Activated CD4-positive, alpha-beta memory T cell treated with anti-CD3 and anti-CD28 coated beads, Interleukin-2, amount 10 ng/mL, durations not matched to agents 7 days and 5 days (primary cell): ENCODE data around the gene CCDC171. TPM values are rescaled to one million over a fixed set of nuclear protein-coding genes. Genes with fewer than 3 reads are reported as not detected.

Experiments used
- CTCF ChIA-PET: fragments of 350-600 bp; sonication (Branson Sonifier 250); formaldehyde crosslinking; loops from one replicate; lab custom pipeline; 2021; ENCODE audit warnings: antibody characterized with exemption, inconsistent platforms; lab: Charles Lee
- POLR2A ChIA-PET: fragments of 350-600 bp; sonication (Branson Sonifier 250); formaldehyde crosslinking; loops from one replicate; lab custom pipeline; 2021; ENCODE audit warnings: antibody characterized with exemption; lab: Charles Lee
- DNase-seq: peaks from one replicate; pipeline ENCODE4 v3.0.0-alpha.2; 2020
- H3K27ac Mint-ChIP-seq: one replicate; pipeline ENCODE4 v1.8.0; 2021; ENCODE audit warnings: mild to moderate bottlenecking, mixed read lengths
- H3K27me3 Mint-ChIP-seq: one replicate; pipeline ENCODE4 v1.8.0; 2021; ENCODE audit warnings: mixed read lengths
- H3K36me3 Mint-ChIP-seq: one replicate; pipeline ENCODE4 v1.8.0; 2021; ENCODE audit warnings: low read depth, mixed read lengths
- H3K4me1 Mint-ChIP-seq: one replicate; pipeline ENCODE4 v1.8.0; 2021; ENCODE audit warnings: mixed read lengths
- H3K4me3 Mint-ChIP-seq: one replicate; pipeline ENCODE4 v1.8.0; 2021; ENCODE audit warnings: mild to moderate bottlenecking, mixed read lengths
- H3K9me3 Mint-ChIP-seq: one replicate; pipeline ENCODE4 v1.8.0; 2021; ENCODE audit warnings: mixed read lengths
- total RNA-seq, 2 experiments: library from RNA; stranded (reverse); gene quantifications; one replicate each; pipeline ENCODE4 v1.2.3, GENCODE V29; 2021

CCDC171 gene
- total RNA-seq, 2 experiments from 2014 or later: 2.1 to 2.5 TPM

DNA sequence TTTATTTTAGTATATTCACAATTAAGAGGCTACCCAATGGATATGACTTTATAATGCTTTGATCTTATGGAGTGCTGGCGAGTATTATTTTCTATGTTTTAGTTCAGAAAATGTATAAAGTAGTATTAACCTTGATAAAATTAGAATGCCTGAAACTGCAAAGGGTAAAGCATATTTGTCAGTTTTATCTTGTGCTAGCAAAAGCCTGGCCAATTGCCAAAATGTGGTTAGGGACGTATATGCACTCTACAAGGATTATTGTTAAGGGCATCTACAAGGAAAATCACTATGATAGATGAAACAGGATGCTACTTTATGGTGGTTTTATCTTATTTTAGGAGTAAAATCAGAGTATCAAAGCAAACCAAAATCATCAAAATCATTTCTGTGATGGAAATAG is 281.7 kb downstream of the CCDC171 start:
- POLR2A ChIA-PET: no interaction called here
- Mint-ChIP-seq H3K27ac (no peak overlapping the region), H3K36me3 (no peaks in the 10 kb centered on the region), H3K4me1 (no peaks in the 10 kb centered on the region), H3K27me3 (no peaks in the 10 kb centered on the region), H3K9me3 (no peaks in the 10 kb centered on the region), H3K4me3 (no peak overlapping the region)
- CTCF ChIA-PET: interaction anchor here (1.3 kb wide), 1 partner anchor 8 kb away, joined by 3 read pairs; no protein-coding TSS in a partner anchor
- no peak for DNase-seq

GRCh38 chr9:15837079-15837679 is 284.3 kb downstream of the CCDC171 start:
- H3K27me3 Mint-ChIP-seq: no peaks in the 10 kb centered on the region
- no peak for DNase-seq
- no peaks in the 10 kb centered on the region for H3K4me1 Mint-ChIP-seq
- no peaks in the 10 kb centered on the region for H3K36me3 Mint-ChIP-seq
- no peaks in the 10 kb centered on the region for H3K9me3 Mint-ChIP-seq
- H3K27ac Mint-ChIP-seq: no peak overlapping the region
- CTCF ChIA-PET: interaction anchor here (0.6 kb wide), 1 partner anchor 41 kb away, joined by 3 read pairs; no protein-coding TSS in a partner anchor
- H3K4me3 Mint-ChIP-seq: no peak overlapping the region
- POLR2A ChIA-PET: no interaction called here

DNA sequence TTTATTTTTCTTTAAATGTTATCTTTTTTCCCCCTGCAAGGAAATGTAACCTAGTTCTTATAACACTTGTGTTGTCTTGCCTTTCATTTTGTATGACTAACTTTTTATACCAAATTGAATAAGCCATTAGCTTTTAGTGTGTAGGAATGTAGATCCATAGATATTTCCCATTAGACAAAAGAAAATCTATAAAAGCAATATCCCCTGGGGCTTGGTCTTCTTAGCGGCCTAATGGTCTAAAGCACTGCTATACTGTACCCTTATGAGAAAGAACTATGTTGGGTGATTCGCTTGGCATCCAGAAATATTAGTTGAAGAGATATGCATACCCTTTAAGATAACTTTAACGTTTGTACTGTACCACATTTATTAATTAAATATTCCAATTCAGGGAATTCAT is 289.2 kb downstream of the CCDC171 start:
- no peak for DNase-seq
- CTCF ChIA-PET: no interaction called here
- Mint-ChIP-seq H3K4me1 (no peaks in the 10 kb centered on the region), H3K27ac (no peak overlapping the region), H3K9me3 (no peaks in the 10 kb centered on the region), H3K4me3 (no peak overlapping the region), H3K36me3 (no peaks in the 10 kb centered on the region), H3K27me3 (no peaks in the 10 kb centered on the region)
- POLR2A ChIA-PET: no interaction called here

DNA sequence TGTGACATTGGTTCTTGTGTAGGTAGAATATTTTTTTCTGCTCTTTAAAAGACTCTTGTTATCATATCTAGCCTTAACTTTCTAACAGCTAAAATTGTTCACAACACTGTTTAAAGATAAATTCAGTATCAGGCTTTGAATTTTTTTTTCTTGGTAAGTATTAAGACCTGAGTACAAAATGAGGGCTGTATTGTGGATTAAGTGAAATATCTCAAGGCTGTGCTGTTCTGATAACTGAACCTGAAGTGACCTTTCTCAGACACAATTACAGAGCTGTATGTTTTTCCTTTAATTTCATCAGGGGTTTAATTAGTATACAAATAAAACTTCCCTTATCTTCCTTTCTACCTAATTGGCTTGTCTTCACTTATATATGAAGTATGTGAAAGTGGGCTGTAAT is 290.5 kb downstream of the CCDC171 start:
- H3K27me3 Mint-ChIP-seq: no peaks in the 10 kb centered on the region
- CTCF ChIA-PET: no interaction called here
- no peak overlapping the region for H3K27ac Mint-ChIP-seq
- DNase-seq: no peak
- no peaks in the 10 kb centered on the region for H3K4me1 Mint-ChIP-seq
- no peaks in the 10 kb centered on the region for H3K9me3 Mint-ChIP-seq
- POLR2A ChIA-PET: no interaction called here
- H3K36me3 Mint-ChIP-seq: no peaks in the 10 kb centered on the region
- H3K4me3 Mint-ChIP-seq: no peak overlapping the region

DNA sequence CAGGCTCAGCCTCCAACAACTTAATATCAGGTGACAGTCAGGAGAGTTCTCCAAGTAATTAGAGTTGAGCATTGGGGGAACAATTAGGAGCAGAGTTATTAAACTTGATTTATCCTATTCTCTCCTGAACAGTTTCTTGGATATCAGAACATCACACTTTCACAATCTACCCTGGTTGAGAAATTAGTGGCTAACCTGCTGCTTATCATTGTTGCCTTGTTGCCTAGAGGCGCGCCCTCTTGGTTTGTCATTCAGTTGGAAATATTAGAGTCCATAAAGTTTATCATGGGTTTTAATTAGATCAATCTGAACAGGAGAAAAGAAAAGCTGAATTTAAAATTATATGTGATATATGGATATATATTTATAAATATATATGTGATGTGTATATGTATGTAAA is 291.1 kb downstream of the CCDC171 start:
- Mint-ChIP-seq H3K36me3 (no peaks in the 10 kb centered on the region), H3K27me3 (no peaks in the 10 kb centered on the region), H3K27ac (no peak overlapping the region), H3K4me3 (no peak overlapping the region), H3K9me3 (no peaks in the 10 kb centered on the region), H3K4me1 (no peaks in the 10 kb centered on the region)
- DNase-seq: no peak
- ChIA-PET POLR2A (no interaction called here), CTCF (no interaction called here)

GRCh38 chr9:15846611-15847010 is 293.8 kb downstream of the CCDC171 start:
- H3K9me3 Mint-ChIP-seq: no peaks in the 10 kb centered on the region
- no peak overlapping the region for H3K4me3 Mint-ChIP-seq
- no peak overlapping the region for H3K27ac Mint-ChIP-seq
- ChIA-PET CTCF (no interaction called here), POLR2A (no interaction called here)
- no peak for DNase-seq
- H3K27me3 Mint-ChIP-seq: no peaks in the 10 kb centered on the region
- H3K4me1 Mint-ChIP-seq: no peaks in the 10 kb centered on the region
- no peaks in the 10 kb centered on the region for H3K36me3 Mint-ChIP-seq

DNA sequence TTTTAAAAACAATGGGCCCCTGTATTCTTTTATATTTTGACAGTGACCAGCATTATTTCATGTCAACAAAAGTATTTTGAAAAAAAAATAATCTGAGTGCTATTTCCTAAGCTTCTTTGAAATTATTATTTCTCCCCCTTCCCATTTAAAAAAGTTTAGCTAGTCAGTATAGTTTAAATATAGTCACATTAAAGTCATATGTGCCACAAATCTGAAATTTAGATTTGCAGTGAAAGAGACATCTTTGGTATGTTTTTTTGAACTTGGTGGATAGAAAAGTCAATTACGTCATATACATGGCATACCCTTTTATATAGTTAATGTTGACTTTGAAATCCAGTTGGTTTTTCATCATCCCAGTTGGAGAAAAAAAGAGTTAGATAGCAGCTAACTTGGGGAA is 297.0 kb downstream of the CCDC171 start:
- H3K27me3 Mint-ChIP-seq: no peaks in the 10 kb centered on the region
- no peak overlapping the region for H3K4me3 Mint-ChIP-seq
- no peak for DNase-seq
- H3K36me3 Mint-ChIP-seq: no peaks in the 10 kb centered on the region
- no peaks in the 10 kb centered on the region for H3K4me1 Mint-ChIP-seq
- H3K27ac Mint-ChIP-seq: no peak overlapping the region
- H3K9me3 Mint-ChIP-seq: no peaks in the 10 kb centered on the region
- CTCF ChIA-PET: no interaction called here
- POLR2A ChIA-PET: no interaction called here

GRCh38 chr9:15851766-15852165 is 298.9 kb downstream of the CCDC171 start:
- Mint-ChIP-seq H3K4me1 (no peaks in the 10 kb centered on the region), H3K9me3 (no peaks in the 10 kb centered on the region), H3K36me3 (no peaks in the 10 kb centered on the region), H3K27ac (no peak overlapping the region), H3K27me3 (no peaks in the 10 kb centered on the region), H3K4me3 (no peak overlapping the region)
- ChIA-PET POLR2A (no interaction called here), CTCF (no interaction called here)
- DNase-seq: no peak

DNA sequence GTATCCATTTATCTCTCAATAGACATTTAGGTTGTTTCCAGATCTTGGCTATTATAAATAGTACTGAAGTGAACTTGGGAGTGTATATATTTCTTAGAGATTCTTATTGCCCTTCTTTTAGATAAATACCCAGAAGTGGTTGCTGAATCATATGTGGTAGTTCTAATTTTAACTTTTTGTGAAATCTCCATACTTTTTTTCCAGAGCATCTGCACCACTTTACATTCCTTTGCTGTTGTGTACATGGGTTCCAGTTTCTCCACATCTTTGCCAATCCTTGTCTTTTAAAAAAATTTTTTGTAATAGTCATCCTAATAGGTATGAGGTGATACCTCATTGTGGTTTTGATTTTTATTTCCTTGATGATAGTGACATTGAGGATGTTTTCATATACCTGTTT is 303.7 kb downstream of the CCDC171 start:
- ChIA-PET POLR2A (no interaction called here), CTCF (no interaction called here)
- H3K27me3 Mint-ChIP-seq: no peaks in the 10 kb centered on the region

GRCh38 chr9:15867334-15867733 is 314.5 kb downstream of the CCDC171 start:
- ChIA-PET POLR2A (no interaction called here), CTCF (no interaction called here)
- H3K27me3 Mint-ChIP-seq: no peaks in the 10 kb centered on the region
- H3K36me3 Mint-ChIP-seq: no peaks in the 10 kb centered on the region
- no peak overlapping the region for H3K27ac Mint-ChIP-seq
- H3K4me3 Mint-ChIP-seq: no peak overlapping the region
- H3K9me3 Mint-ChIP-seq: no peaks in the 10 kb centered on the region
- no peak for DNase-seq
- H3K4me1 Mint-ChIP-seq: no peaks in the 10 kb centered on the region

More for the DNA sequence above, 303.7 kb downstream of the CCDC171 start:
- H3K9me3 Mint-ChIP-seq: no peaks in the 10 kb centered on the region
- no peaks in the 10 kb centered on the region for H3K36me3 Mint-ChIP-seq
- H3K27ac Mint-ChIP-seq: no peak overlapping the region
- H3K4me3 Mint-ChIP-seq: no peak overlapping the region
- DNase-seq: no peak
- no peaks in the 10 kb centered on the region for H3K4me1 Mint-ChIP-seq

GRCh38 chr9:15867988-15868387 is 315.1 kb downstream of the CCDC171 start:
- CTCF ChIA-PET: no interaction called here
- no peak for DNase-seq
- Mint-ChIP-seq H3K36me3 (no peaks in the 10 kb centered on the region), H3K27me3 (no peaks in the 10 kb centered on the region), H3K4me1 (no peaks in the 10 kb centered on the region), H3K9me3 (no peaks in the 10 kb centered on the region), H3K27ac (no peak overlapping the region), H3K4me3 (no peak overlapping the region)
- POLR2A ChIA-PET: no interaction called here

DNA sequence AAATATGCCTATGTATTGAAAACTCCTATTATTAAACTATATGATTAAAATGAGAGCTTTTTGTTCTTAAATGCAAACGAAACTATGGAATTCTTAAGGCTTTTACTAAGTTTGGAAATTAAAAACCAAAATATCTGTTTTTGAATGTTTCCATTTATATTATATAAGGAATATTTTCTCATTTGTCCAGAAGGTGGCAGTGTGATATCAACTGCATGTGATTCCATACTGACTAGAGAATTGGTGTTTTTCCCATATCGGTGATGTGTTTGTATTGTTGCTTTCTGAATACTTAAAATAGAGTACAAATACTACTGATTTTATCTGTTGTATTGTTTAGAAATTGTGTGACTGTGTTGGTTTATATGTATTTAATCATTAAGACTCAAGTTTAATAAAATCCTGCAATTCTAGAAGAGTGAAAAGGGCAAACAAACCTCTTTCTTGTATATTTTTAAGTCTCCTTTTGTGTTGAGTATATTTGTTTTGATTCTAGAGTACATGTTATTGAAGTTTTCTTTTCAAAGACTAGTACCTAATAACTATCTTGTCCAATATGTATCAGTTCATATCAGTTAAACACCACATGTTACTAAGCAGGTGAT is 320.8 kb downstream of the CCDC171 start:
- Mint-ChIP-seq H3K27me3 (no peaks in the 10 kb centered on the region), H3K9me3 (no peaks in the 10 kb centered on the region), H3K4me3 (no peak overlapping the region), H3K36me3 (no peaks in the 10 kb centered on the region), H3K4me1 (no peaks in the 10 kb centered on the region), H3K27ac (no peak overlapping the region)
- POLR2A ChIA-PET: no interaction called here
- CTCF ChIA-PET: interaction anchor here (1.3 kb wide), 1 partner anchor 192 kb away, joined by 3 read pairs; no protein-coding TSS in a partner anchor
- DNase-seq: no peak

DNA sequence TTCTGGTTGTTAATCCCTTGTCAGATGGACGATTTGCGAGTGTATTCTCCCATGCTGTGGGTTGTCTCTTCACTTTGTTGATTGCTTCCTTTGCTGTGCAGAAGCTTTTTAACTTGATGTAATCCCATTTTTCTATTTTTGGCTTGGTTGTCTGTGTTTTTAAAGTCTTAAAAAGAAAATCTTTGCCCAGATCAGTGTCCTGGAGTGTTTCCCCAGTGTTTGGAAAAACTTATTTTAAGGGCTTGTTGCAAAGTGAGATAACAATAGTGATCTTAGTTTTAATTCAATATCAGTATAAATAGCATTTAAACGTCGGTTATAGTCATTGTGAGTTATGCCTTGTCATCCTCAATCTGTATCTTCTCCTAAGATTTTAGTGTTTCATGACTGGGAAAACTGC is 329.5 kb downstream of the CCDC171 start:
- ChIA-PET POLR2A (no interaction called here), CTCF (no interaction called here)
- no peaks in the 10 kb centered on the region for H3K36me3 Mint-ChIP-seq
- no peaks in the 10 kb centered on the region for H3K9me3 Mint-ChIP-seq
- no peaks in the 10 kb centered on the region for H3K4me1 Mint-ChIP-seq
- no peak for DNase-seq
- H3K4me3 Mint-ChIP-seq: no peak overlapping the region
- no peaks in the 10 kb centered on the region for H3K27me3 Mint-ChIP-seq
- no peak overlapping the region for H3K27ac Mint-ChIP-seq

DNA sequence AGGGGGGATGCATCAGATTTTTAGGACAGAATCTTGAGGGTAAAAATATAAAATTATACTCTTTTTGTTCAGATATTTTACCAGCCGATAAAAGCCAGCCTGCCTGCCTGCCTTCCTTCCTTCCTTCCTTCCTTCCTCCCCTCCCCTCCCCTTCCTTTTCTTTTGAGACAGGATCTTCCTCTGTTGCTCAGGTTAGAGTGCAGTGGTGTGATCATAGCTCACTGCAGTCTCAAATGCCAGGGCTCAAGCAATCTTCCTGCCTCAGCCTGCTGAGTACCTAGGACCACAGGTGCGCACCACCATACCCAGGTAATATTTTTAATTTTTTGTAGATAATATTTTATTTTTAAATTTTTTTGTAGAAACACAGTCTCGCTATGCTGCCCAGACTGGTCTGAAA is 330.0 kb downstream of the CCDC171 start:
- Mint-ChIP-seq H3K4me1 (no peaks in the 10 kb centered on the region), H3K36me3 (no peaks in the 10 kb centered on the region), H3K27ac (no peak overlapping the region), H3K9me3 (no peaks in the 10 kb centered on the region), H3K27me3 (no peaks in the 10 kb centered on the region), H3K4me3 (no peak overlapping the region)
- POLR2A ChIA-PET: no interaction called here
- DNase-seq: no peak
- CTCF ChIA-PET: no interaction called here
